ENCODE measurements around the gene RPS6KC1.
"Not testable (repeated sequence)": the region's sequence is repeated elsewhere in the genome, so short reads cannot be mapped to it uniquely, and the experiment has no call there.

RPS6KC1 gene

GRCh38 chr1:213054733-213055591 is 3.9 kb downstream of the RPS6KC1 start:
- DNase-seq (ENCODE audit: low read depth in 2 of 2): peak in 1 of 2 experiments; percentile 3

GRCh38 chr1:213055767-213056166 is 4.7 kb downstream of the RPS6KC1 start:
- DNase-seq (ENCODE audit: low read depth in 2 of 2): no peak

GRCh38 chr1:213057264-213058059 is 6.4 kb downstream of the RPS6KC1 start:
- DNase-seq (ENCODE audit: low read depth in 2 of 2): no peak

GRCh38 chr1:213060836-213061235 is 9.8 kb downstream of the RPS6KC1 start:
- DNase-seq (ENCODE audit: low read depth in 2 of 2): no peak

GRCh38 chr1:213061263-213061662 is 10.2 kb downstream of the RPS6KC1 start:
- no peak for DNase-seq (ENCODE audit: low read depth in 2 of 2)

- no peak for DNase-seq (ENCODE audit: low read depth in 2 of 2)
These were observed 14.8 kb downstream of the RPS6KC1 start for GRCh38 chr1:213065800-213066199.

GRCh38 chr1:213066363-213066762 is 15.3 kb downstream of the RPS6KC1 start:
- DNase-seq (ENCODE audit: low read depth in 2 of 2): no peak

GRCh38 chr1:213067352-213067751 is 16.3 kb downstream of the RPS6KC1 start:
- no peak for DNase-seq (ENCODE audit: low read depth in 2 of 2)

GRCh38 chr1:213070406-213070805 is 19.4 kb downstream of the RPS6KC1 start:
- DNase-seq (ENCODE audit: low read depth in 2 of 2): peak; percentile 36 to 40

GRCh38 chr1:213075725-213076124 is 24.7 kb downstream of the RPS6KC1 start:
- no peak for DNase-seq (ENCODE audit: low read depth in 2 of 2)

- DNase-seq (ENCODE audit: low read depth in 2 of 2): no peak
These were observed 31.5 kb downstream of the RPS6KC1 start for GRCh38 chr1:213082420-213083111.

GRCh38 chr1:213083112-213083445 is 32.0 kb downstream of the RPS6KC1 start:
- DNase-seq (ENCODE audit: low read depth in 2 of 2): no peak

GRCh38 chr1:213087911-213088310 is 36.9 kb downstream of the RPS6KC1 start:
- DNase-seq (ENCODE audit: low read depth in 2 of 2): no peak

GRCh38 chr1:213089924-213090677 is 39.1 kb downstream of the RPS6KC1 start:
- no peak for DNase-seq (ENCODE audit: low read depth in 2 of 2)

GRCh38 chr1:213094446-213094845 is 43.4 kb downstream of the RPS6KC1 start:
- DNase-seq (ENCODE audit: low read depth in 2 of 2): no peak

- no peak for DNase-seq (ENCODE audit: low read depth in 2 of 2)
These were observed 44.4 kb downstream of the RPS6KC1 start for GRCh38 chr1:213095467-213095866.

GRCh38 chr1:213099682-213100399 is 48.8 kb downstream of the RPS6KC1 start:
- DNase-seq (ENCODE audit: low read depth in 2 of 2): no peak

- not testable (repeated sequence) for DNase-seq (ENCODE audit: low read depth in 2 of 2)
These were observed 49.5 kb downstream of the RPS6KC1 start for GRCh38 chr1:213100565-213100964.

- no peak for DNase-seq (ENCODE audit: low read depth in 2 of 2)
These were observed 52.6 kb downstream of the RPS6KC1 start for GRCh38 chr1:213103377-213104306.

- DNase-seq (ENCODE audit: low read depth in 2 of 2): no peak
These were observed 53.6 kb downstream of the RPS6KC1 start for GRCh38 chr1:213104604-213105003.
